ENCODE results near the gene INPP5F.

INPP5F gene

DNA sequence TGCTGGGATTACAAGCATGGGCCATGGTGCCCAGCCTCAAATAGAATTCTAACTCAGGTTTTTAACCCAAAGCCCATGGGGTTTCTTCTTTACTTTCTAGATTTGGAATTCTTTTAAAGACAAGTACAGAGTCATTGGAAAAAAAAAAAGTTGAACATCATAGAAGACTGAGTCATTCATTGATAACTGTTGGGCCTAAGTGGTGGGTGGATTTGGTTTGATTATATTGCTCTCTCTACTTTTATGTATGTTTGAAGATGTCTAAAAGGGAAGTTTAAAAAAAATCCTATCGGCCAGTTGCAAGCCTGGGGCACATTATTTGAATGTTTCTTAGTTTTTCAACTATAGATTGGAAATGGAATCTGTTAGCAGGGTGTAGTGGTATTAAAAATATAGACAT lies 49.7 kb downstream of the INPP5F start:
- Histone ChIP-seq H3K4me2 (ENCODE audit: low read length) (no peak overlapping the region), H4K20me1 (ENCODE audit: insufficient read depth, low read length) (no peaks in the 10 kb centered on the region), H3K9me3 (ENCODE audit: low read length) (no peaks in the 10 kb centered on the region), H3K4me3 (ENCODE audit: low read depth, low read length, poor library complexity, severe bottlenecking) (no peak overlapping the region), H3K4me1 (ENCODE audit: insufficient read depth, low read length, severe bottlenecking) (no peaks in the 10 kb centered on the region), H3K79me2 (ENCODE audit: insufficient read depth, low read length) (no peaks in the 10 kb centered on the region), H3F3A (ENCODE audit: insufficient read depth, low read length) (no peaks in the 10 kb centered on the region), H3K27me3 (ENCODE audit: insufficient read depth, low read length) (no peaks in the 10 kb centered on the region), H3K9ac (ENCODE audit: low read length) (no peak overlapping the region), H2AFZ (ENCODE audit: low read length) (no peak overlapping the region), H3K27ac (ENCODE audit: low read depth, low read length, poor library complexity, severe bottlenecking) (no peak overlapping the region), H3K36me3 (ENCODE audit: insufficient read depth, low read length) (peaks cover under 1% of the 10 kb centered on the region; the same call in 1 of the 2 replicates), H3K9me2 (ENCODE audit: low read depth, low read length) (no peaks in the 10 kb centered on the region)
- TF ChIP-seq, protein P1, sequence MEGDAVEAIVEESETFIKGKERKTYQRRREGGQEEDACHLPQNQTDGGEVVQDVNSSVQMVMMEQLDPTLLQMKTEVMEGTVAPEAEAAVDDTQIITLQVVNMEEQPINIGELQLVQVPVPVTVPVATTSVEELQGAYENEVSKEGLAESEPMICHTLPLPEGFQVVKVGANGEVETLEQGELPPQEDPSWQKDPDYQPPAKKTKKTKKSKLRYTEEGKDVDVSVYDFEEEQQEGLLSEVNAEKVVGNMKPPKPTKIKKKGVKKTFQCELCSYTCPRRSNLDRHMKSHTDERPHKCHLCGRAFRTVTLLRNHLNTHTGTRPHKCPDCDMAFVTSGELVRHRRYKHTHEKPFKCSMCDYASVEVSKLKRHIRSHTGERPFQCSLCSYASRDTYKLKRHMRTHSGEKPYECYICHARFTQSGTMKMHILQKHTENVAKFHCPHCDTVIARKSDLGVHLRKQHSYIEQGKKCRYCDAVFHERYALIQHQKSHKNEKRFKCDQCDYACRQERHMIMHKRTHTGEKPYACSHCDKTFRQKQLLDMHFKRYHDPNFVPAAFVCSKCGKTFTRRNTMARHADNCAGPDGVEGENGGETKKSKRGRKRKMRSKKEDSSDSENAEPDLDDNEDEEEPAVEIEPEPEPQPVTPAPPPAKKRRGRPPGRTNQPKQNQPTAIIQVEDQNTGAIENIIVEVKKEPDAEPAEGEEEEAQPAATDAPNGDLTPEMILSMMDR (IDR thresholded peaks at IDR 0.05; ENCODE audit: low read length): no peak
- no peak for TF ChIP-seq EZH2 (IDR thresholded peaks at IDR 0.05; ENCODE audit: borderline replicate concordance, low read length)

DNA sequence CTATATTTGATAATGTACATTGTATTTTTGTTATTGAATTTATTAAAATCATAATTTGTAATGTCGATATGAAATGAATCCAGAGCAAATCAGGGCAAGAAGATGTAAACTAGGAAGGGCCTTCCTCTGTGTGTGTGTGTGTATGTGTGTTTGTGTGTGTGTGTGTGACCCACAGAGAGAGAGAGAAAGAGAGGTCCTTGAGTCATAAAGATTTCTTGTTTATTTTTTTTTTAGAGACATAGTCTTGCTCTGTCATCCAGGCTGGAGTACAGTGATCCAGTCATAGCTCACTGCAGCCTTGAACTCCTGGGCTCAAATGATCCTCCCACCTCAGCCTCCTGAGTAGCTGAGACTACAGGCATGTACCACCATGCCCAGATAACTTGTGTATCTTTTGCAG lies 50.7 kb downstream of the INPP5F start:
- H3K9ac ChIP-seq (ENCODE audit: low read length): no peak overlapping the region
- H3K9me3 ChIP-seq (ENCODE audit: low read length): peaks cover 5% of the 10 kb centered on the region; the same call in 1 of the 2 replicates
- no peak overlapping the region for H3K4me2 ChIP-seq (ENCODE audit: low read length)
- no peaks in the 10 kb centered on the region for H3K79me2 ChIP-seq (ENCODE audit: insufficient read depth, low read length)
- H3K4me3 ChIP-seq (ENCODE audit: low read depth, low read length, poor library complexity, severe bottlenecking): no peak overlapping the region
- no peak overlapping the region for H3K27ac ChIP-seq (ENCODE audit: low read depth, low read length, poor library complexity, severe bottlenecking)
- H3K9me2 ChIP-seq (ENCODE audit: low read depth, low read length): no peaks in the 10 kb centered on the region
- H2AFZ ChIP-seq (ENCODE audit: low read length): no peak overlapping the region
- H3K4me1 ChIP-seq (ENCODE audit: insufficient read depth, low read length, severe bottlenecking): no peaks in the 10 kb centered on the region
- peaks cover 4% of the 10 kb centered on the region; the same call in 1 of the 2 replicates for H3K36me3 ChIP-seq (ENCODE audit: insufficient read depth, low read length)
- H4K20me1 ChIP-seq (ENCODE audit: insufficient read depth, low read length): no peaks in the 10 kb centered on the region
- H3F3A ChIP-seq (ENCODE audit: insufficient read depth, low read length): no peaks in the 10 kb centered on the region
- TF ChIP-seq, protein P1 (IDR thresholded peaks at IDR 0.05; ENCODE audit: low read length): no peak
- no peak for TF ChIP-seq EZH2 (IDR thresholded peaks at IDR 0.05; ENCODE audit: borderline replicate concordance, low read length)
- H3K27me3 ChIP-seq (ENCODE audit: insufficient read depth, low read length): no peaks in the 10 kb centered on the region

DNA sequence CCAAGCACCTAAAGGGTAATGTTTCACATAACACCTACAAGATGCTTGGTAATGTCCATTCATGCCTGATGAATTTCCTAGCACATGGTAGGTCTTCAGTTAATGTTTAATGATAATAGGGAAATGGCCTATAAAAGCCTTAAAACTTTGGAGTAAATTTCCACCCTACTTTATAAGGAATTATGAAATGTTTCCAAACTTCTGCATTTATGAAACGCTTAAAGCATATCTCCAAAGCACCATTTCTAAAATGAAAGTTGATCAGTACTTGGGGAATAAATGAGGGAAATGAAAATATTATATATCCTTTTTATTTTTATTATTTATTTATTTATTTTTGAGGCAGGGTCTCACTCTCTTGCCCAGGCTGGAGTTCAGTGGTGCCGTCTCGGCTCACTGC lies 51.8 kb downstream of the INPP5F start:
- H3K9me3 ChIP-seq (ENCODE audit: low read length): peaks cover 5% of the 10 kb centered on the region; the same call in 1 of the 2 replicates
- H3K9me2 ChIP-seq (ENCODE audit: low read depth, low read length): no peaks in the 10 kb centered on the region
- no peaks in the 10 kb centered on the region for H3F3A ChIP-seq (ENCODE audit: insufficient read depth, low read length)
- no peaks in the 10 kb centered on the region for H3K27me3 ChIP-seq (ENCODE audit: insufficient read depth, low read length)
- peaks cover under 1% of the 10 kb centered on the region for H3K4me1 ChIP-seq (ENCODE audit: insufficient read depth, low read length, severe bottlenecking)
- peaks cover 4% of the 10 kb centered on the region; the same call in 1 of the 2 replicates for H3K36me3 ChIP-seq (ENCODE audit: insufficient read depth, low read length)
- TF ChIP-seq, protein P1 (IDR thresholded peaks at IDR 0.05; ENCODE audit: low read length): no peak
- TF ChIP-seq EZH2 (IDR thresholded peaks at IDR 0.05; ENCODE audit: borderline replicate concordance, low read length): no peak
- no peak overlapping the region for H3K4me3 ChIP-seq (ENCODE audit: low read depth, low read length, poor library complexity, severe bottlenecking)
- no peak overlapping the region for H3K4me2 ChIP-seq (ENCODE audit: low read length)
- no peaks in the 10 kb centered on the region for H4K20me1 ChIP-seq (ENCODE audit: insufficient read depth, low read length)
- no peak overlapping the region for H3K9ac ChIP-seq (ENCODE audit: low read length)
- no peaks in the 10 kb centered on the region for H3K79me2 ChIP-seq (ENCODE audit: insufficient read depth, low read length)
- H3K27ac ChIP-seq (ENCODE audit: low read depth, low read length, poor library complexity, severe bottlenecking): no peak overlapping the region
- no peak overlapping the region for H2AFZ ChIP-seq (ENCODE audit: low read length)
